HCT116 (cell line): ENCODE results near the gene FGFBP2. TPM values are rescaled to one million over a fixed set of nuclear protein-coding genes. Genes with fewer than 3 reads are reported as not detected.

ENCODE experiments used
- ATAC-seq: fragments of 200-7000 bp; cut with Tn5 transposase; 2 replicates; pipeline ENCODE4 v1.9.1; 2020; ENCODE audit warnings: mild to moderate bottlenecking, moderate library complexity
- BruUV-seq: library from RNA; stranded (reverse); fragments of 400-500 nt; replicated peaks from 2 replicates; lab custom pipeline; 2021; lab: Mats Ljungman, UMichigan
- CTCF ChIA-PET: fragments of 300-600 bp; sonication (Branson Sonifier 250); formaldehyde crosslinking; loops from one replicate; lab custom pipeline; 2021; ENCODE audit warnings: antibody characterized with exemption; lab: Charles Lee
- POLR2A ChIA-PET: fragments of 300-600, 350-600 bp; sonication (Branson Sonifier 250); formaldehyde crosslinking; loops from one replicate; lab custom pipeline; 2021; ENCODE audit warnings: antibody characterized with exemption; lab: Charles Lee
- RAD21 ChIA-PET, 2 experiments: fragments of 300-600 bp; sonication (Branson Sonifier 250); formaldehyde crosslinking; loops; one replicate each; lab custom pipeline; 2023; ENCODE audit warnings: low total read pairs in 2 of 2; ENCODE audit not compliant: uncharacterized antibody in 2 of 2, unreplicated experiment in 2 of 2, low non-redundant PET in 1 of 2; lab: Charles Lee
- DNase-seq: peaks from one replicate; pipeline ENCODE4 v3.0.0-alpha.2; 2010; ENCODE audit warnings: low read depth, low spot score
- H2AFZ ChIP-seq: fragments of 200-600 bp; shearing (Covaris generic), sonication (generic); 2 replicates; pipeline ENCODE4 v1.6.1; 2017; ENCODE audit warnings: low read depth, mixed run types, mixed read lengths, antibody characterized with exemption, low read length; ENCODE audit not compliant: poor library complexity, severe bottlenecking
- H3K27ac ChIP-seq: 2 replicates; pipeline ENCODE4 v1.5.1; 2012; ENCODE audit warnings: low read depth, low read length
- H3K27me3 ChIP-seq: fragments of 200-600 bp; sonication (generic); 2 replicates; pipeline ENCODE4 v1.6.1; 2016; ENCODE audit warnings: mixed run types, low read length, mixed read lengths; ENCODE audit not compliant: insufficient read depth
- H3K36me3 ChIP-seq, 2 experiments: fragments of 200-500 bp in 1 of 2; fragments of 200-600 bp in 1 of 2; sonication (Bioruptor generic) in 1 of 2; sonication (generic) in 1 of 2; 2 replicates each; pipeline versions ENCODE4 v1.5.1 to v1.6.1; 2014 to 2016; ENCODE audit warnings: low read length in 2 of 2, inconsistent platforms in 1 of 2, mixed read lengths in 1 of 2, mixed run types in 1 of 2; ENCODE audit not compliant: insufficient read depth in 2 of 2, control insufficient read depth in 1 of 2
- H3K4me1 ChIP-seq, 2 experiments: fragments of 200-600 bp in 1 of 2; sonication (generic) in 1 of 2; 2 replicates each; pipeline versions ENCODE4 v1.5.1 to v1.6.1; 2012 to 2017; ENCODE audit warnings: low read length in 2 of 2, inconsistent platforms in 1 of 2, mild to moderate bottlenecking in 1 of 2, mixed read lengths in 1 of 2, mixed run types in 1 of 2, moderate library complexity in 1 of 2; ENCODE audit not compliant: insufficient read depth in 2 of 2, control insufficient read depth in 1 of 2
- H3K4me2 ChIP-seq: fragments of 200-600 bp; sonication (generic); 2 replicates; pipeline ENCODE4 v1.6.1; 2017; ENCODE audit warnings: mixed run types, low read length, mixed read lengths
- H3K4me3 ChIP-seq, 2 experiments: fragments of 200-600 bp in 1 of 2; sonication (generic) in 1 of 2; replicated peaks in 1 of 2; 2 replicates each; pipeline ENCODE4 v1.5.1; 2011 to 2016; ENCODE audit warnings: low read length in 2 of 2, control low read depth in 1 of 2, low read depth in 1 of 2, mild to moderate bottlenecking in 1 of 2, mixed read lengths in 1 of 2, mixed run types in 1 of 2
- H3K79me2 ChIP-seq: fragments of 200-600 bp; sonication (generic); 2 replicates; pipeline ENCODE4 v1.6.1; 2017; ENCODE audit warnings: mild to moderate bottlenecking, mixed run types, low read length, moderate library complexity, mixed read lengths; ENCODE audit not compliant: insufficient read depth
- H3K9ac ChIP-seq: fragments of 200-600 bp; sonication (generic); 2 replicates; pipeline ENCODE4 v1.6.1; 2016; ENCODE audit warnings: low read length, mixed read lengths
- H3K9me2 ChIP-seq: fragments of 200-600 bp; sonication (generic), shearing (Covaris generic); 2 replicates; pipeline ENCODE4 v1.6.1; 2017; ENCODE audit warnings: mixed run types, mild to moderate bottlenecking, moderate library complexity; ENCODE audit not compliant: insufficient read depth
- H3K9me3 ChIP-seq, 2 experiments: fragments of 200-500 bp in 1 of 2; fragments of 200-600 bp in 1 of 2; sonication (Bioruptor generic) in 1 of 2; sonication (generic) in 1 of 2; 2 replicates each; pipeline ENCODE4 v1.6.1; 2014 to 2017; ENCODE audit warnings: low read length in 2 of 2, mixed read lengths in 2 of 2, inconsistent platforms in 1 of 2, low read depth in 1 of 2, mild to moderate bottlenecking in 1 of 2, mixed run types in 1 of 2, moderate library complexity in 1 of 2; ENCODE audit not compliant: control insufficient read depth in 1 of 2, insufficient read depth in 1 of 2
- H4K20me1 ChIP-seq: fragments of 200-600 bp; sonication (generic), shearing (Covaris generic); 2 replicates; pipeline ENCODE4 v1.6.1; 2017; ENCODE audit warnings: mixed run types, mild to moderate bottlenecking, moderate library complexity; ENCODE audit not compliant: insufficient read depth
- CEBPB ChIP-seq: IDR thresholded peaks from 2 replicates; pipeline ENCODE4 v1.6.1; 2012; ENCODE audit warnings: low read depth
- CTCF ChIP-seq, 3 experiments: fragments of 200-600 bp in 1 of 3; sonication (generic) in 1 of 3; IDR thresholded peaks in 2 of 3; conservative IDR thresholded peaks in 1 of 3; 2 replicates each; pipeline ENCODE4 v1.5.1; 2012 to 2017; ENCODE audit warnings: low read depth in 2 of 3, low read length in 2 of 3, antibody characterized with exemption in 1 of 3, borderline replicate concordance in 1 of 3, control low read depth in 1 of 3, mild to moderate bottlenecking in 1 of 3, mixed read lengths in 1 of 3, mixed run types in 1 of 3, moderate library complexity in 1 of 3; ENCODE audit not compliant: insufficient read depth in 1 of 3
- EZH2 ChIP-seq: fragments of 200-600 bp; sonication (generic); IDR thresholded peaks from 2 replicates; pipeline ENCODE4 v1.6.1; 2017; ENCODE audit warnings: antibody characterized with exemption, mixed run types
- FOSL1 ChIP-seq: IDR thresholded peaks from 2 replicates; pipeline ENCODE4 v1.6.1; 2012; ENCODE audit warnings: low read depth
- POLR2A ChIP-seq: IDR thresholded peaks from 2 replicates; pipeline ENCODE4 v1.7.0; 2011; ENCODE audit warnings: borderline replicate concordance; ENCODE audit not compliant: insufficient read depth, insufficient read length; ENCODE audit errors: extremely low read depth
- SP1 ChIP-seq: IDR thresholded peaks from 2 replicates; pipeline ENCODE4 v1.6.1; 2012; ENCODE audit warnings: low read depth
- TCF7L2 ChIP-seq: IDR thresholded peaks from 2 replicates; pipeline ENCODE4 v1.7.0; 2011; ENCODE audit warnings: borderline replicate concordance, inconsistent platforms; ENCODE audit not compliant: insufficient read depth, insufficient read length; ENCODE audit errors: extremely low read depth
- YY1 ChIP-seq: IDR thresholded peaks from 2 replicates; pipeline ENCODE4 v1.6.1; 2011; ENCODE audit warnings: low read length, low read depth, moderate library complexity, mild to moderate bottlenecking; ENCODE audit not compliant: insufficient replicate concordance; ENCODE audit errors: extremely low read depth
- ZFX ChIP-seq: fragments of 450-650 bp; IDR thresholded peaks from 2 replicates; pipeline ENCODE4 v1.6.1; 2017
- intact Hi-C: fragments of 100-400 bp; cut with micrococcal nuclease; formaldehyde crosslinking; loops from 2 replicates; pipeline ENCODE4 v1.10.0; 2022
- total RNA-seq: library from RNA; stranded (reverse); gene quantifications from one replicate; pipeline ENCODE4 v1.2.1, GENCODE V29; 2021; ENCODE audit not compliant: unreplicated experiment

The FGFBP2 gene
- total RNA-seq, 1 experiment from 2014 or later: not detected

- ChIA-PET POLR2A (no interaction called here), RAD21 (interaction anchor here (0.9 to 1.2 kb wide), 3 partner anchors 71 to 474 kb away, joined by 3 to 6 read pairs (median 5); no protein-coding TSS in a partner anchor), CTCF (interaction anchor here (0.9 to 3.1 kb wide), 3 partner anchors 71 to 474 kb away, joined by 4 to 21 read pairs (median 17); no protein-coding TSS in a partner anchor)
- Histone ChIP-seq H2AFZ (no peak overlapping the region), H3K36me3 (no peaks in the 10 kb centered on the region), H3K27me3 (no peaks in the 10 kb centered on the region), H3K9me2 (no peaks in the 10 kb centered on the region), H3K4me1 (peaks cover 0 to 7% of the 10 kb centered on the region in 2 experiments; a peak in 3 of 4 replicates), H3K9me3 (no peaks in the 10 kb centered on the region), H4K20me1 (no peaks in the 10 kb centered on the region), H3K79me2 (no peaks in the 10 kb centered on the region), H3K4me3 (no peak overlapping the region), H3K9ac (no peak overlapping the region), H3K4me2 (no peak overlapping the region), H3K27ac (no peak overlapping the region)
- DNase-seq (no peak), ATAC-seq (no peak)
- TF ChIP-seq TCF7L2 (peak; percentile 16), ZFX (no peak)
- BruUV-seq: no TSS peak
- intact Hi-C loops: no loop called here
These were observed 9.3 kb downstream of the FGFBP2 start for GRCh38 chr4:15953625-15954024.

GRCh38 chr4:15951781-15952180, 11.2 kb downstream of the FGFBP2 start:
- H3K4me3 ChIP-seq: no peak overlapping the region
- H3K9me2 ChIP-seq: no peaks in the 10 kb centered on the region
- RAD21 ChIA-PET: interaction anchor here in 1 of 2 experiments (1.0 kb wide), 1 partner anchor 69 kb away, joined by 3 read pairs; no protein-coding TSS in a partner anchor
- no peaks in the 10 kb centered on the region for H3K9me3 ChIP-seq
- CTCF ChIA-PET: interaction anchor here (3.1 kb wide), 2 partner anchors 69 to 146 kb away, joined by 17 to 21 read pairs; no protein-coding TSS in a partner anchor
- peaks cover 0 to 7% of the 10 kb centered on the region in 2 experiments; a peak in 3 of 4 replicates for H3K4me1 ChIP-seq
- no peaks in the 10 kb centered on the region for H4K20me1 ChIP-seq
- no TSS peak for BruUV-seq
- intact Hi-C loops: no loop called here
- TF ChIP-seq POLR2A (no peak), CTCF (IDR thresholded peaks at IDR 0.05 in 2 of 3, conservative IDR thresholded peaks at IDR 0.05 in 1 of 3; ENCODE audit: borderline replicate concordance in 1 of 3, insufficient read depth in 1 of 3, low read depth in 2 of 3, low read length in 2 of 3) (no peak), FOSL1 (no peak), YY1 (no peak), CEBPB (no peak), SP1 (no peak), EZH2 (no peak)
- no peak overlapping the region for H2AFZ ChIP-seq
- DNase-seq (no peak), ATAC-seq (no peak)
- POLR2A ChIA-PET: no interaction called here
- no peaks in the 10 kb centered on the region for H3K79me2 ChIP-seq
- H3K9ac ChIP-seq: no peak overlapping the region
- H3K36me3 ChIP-seq: no peaks in the 10 kb centered on the region
- H3K27ac ChIP-seq: no peak overlapping the region
- no peaks in the 10 kb centered on the region for H3K27me3 ChIP-seq
- H3K4me2 ChIP-seq: no peak overlapping the region
